RWPE1 (cell line): ENCODE data around the gene THOC5.
"Not testable (repeated sequence)": the region's sequence is repeated elsewhere in the genome, so short reads cannot be mapped to it uniquely, and the experiment has no call there.

Experiments
- CTCF ChIA-PET: fragments of 350-600 bp; sonication (Branson Sonifier 250); formaldehyde crosslinking; extraction: SDS; loops from one replicate; lab custom pipeline; 2021; lab: Yijun Ruan, JAX
- POLR2A ChIA-PET: fragments of 400-600 bp; formaldehyde crosslinking; extraction: SDS; loops from one replicate; lab custom pipeline; 2020; ENCODE audit warnings: antibody characterized with exemption; ENCODE audit not compliant: low non-redundant PET; lab: Yijun Ruan, JAX
- DNase-seq: peaks from one replicate; pipeline ENCODE4 v3.0.0; 2012; ENCODE audit warnings: low spot score
- H3K27ac ChIP-seq: fragments of 450-650 bp; 2 replicates; pipeline ENCODE4 v1.5.1; 2017
- TF ChIP-seq, protein P1 (sequence below): fragments of 450-650 bp; conservative IDR thresholded peaks from 2 replicates; pipeline ENCODE4 v1.5.1; 2017; ENCODE audit warnings: low read depth, mild to moderate bottlenecking

The THOC5 gene

DNA sequence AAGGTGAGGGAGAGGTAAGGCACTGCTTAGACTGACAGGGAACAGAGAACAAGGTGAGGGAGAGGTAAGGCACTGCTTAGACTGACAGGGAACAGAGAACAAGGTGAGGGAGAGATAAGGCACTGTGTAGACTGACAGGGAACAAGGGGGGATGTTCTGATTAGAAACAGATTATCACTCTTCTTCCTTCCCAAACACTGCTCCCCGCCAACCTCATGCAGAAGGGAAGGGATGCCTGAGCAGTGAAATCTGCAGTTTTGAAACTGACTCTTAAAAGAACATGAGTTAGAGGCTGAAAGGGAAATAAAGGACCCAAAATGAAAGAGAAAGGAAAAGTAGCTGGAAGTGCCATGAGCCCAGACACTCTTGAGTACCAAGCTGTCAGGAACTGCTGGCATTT, 43.7 kb downstream of the THOC5 start:
- CTCF ChIA-PET = no interaction called here
- POLR2A ChIA-PET = no interaction called here
- TF ChIP-seq, protein P1, sequence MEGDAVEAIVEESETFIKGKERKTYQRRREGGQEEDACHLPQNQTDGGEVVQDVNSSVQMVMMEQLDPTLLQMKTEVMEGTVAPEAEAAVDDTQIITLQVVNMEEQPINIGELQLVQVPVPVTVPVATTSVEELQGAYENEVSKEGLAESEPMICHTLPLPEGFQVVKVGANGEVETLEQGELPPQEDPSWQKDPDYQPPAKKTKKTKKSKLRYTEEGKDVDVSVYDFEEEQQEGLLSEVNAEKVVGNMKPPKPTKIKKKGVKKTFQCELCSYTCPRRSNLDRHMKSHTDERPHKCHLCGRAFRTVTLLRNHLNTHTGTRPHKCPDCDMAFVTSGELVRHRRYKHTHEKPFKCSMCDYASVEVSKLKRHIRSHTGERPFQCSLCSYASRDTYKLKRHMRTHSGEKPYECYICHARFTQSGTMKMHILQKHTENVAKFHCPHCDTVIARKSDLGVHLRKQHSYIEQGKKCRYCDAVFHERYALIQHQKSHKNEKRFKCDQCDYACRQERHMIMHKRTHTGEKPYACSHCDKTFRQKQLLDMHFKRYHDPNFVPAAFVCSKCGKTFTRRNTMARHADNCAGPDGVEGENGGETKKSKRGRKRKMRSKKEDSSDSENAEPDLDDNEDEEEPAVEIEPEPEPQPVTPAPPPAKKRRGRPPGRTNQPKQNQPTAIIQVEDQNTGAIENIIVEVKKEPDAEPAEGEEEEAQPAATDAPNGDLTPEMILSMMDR = no peak

DNA sequence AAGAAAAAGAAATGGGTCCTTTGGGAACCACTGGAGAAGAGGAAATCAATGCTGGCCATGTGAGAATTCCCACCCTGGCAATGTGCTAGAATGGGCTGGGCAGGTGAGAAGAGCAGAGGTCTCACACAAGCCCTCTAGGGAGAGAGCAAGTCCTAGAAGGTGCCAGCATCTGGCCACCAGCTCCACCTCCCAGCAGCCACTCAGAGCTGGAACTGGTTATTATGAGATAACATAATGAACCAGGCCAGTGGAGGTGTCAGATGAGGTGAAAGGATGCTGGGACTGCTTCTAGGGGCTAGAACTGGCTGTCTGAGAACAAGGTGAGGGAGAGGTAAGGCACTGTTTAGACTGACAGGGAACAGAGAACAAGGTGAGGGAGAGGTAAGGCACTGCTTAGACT, 44.3 kb downstream of the THOC5 start:
- POLR2A ChIA-PET = no interaction called here
- CTCF ChIA-PET = no interaction called here
- no peak for DNase-seq
- H3K27ac ChIP-seq = no peak overlapping the region
- TF ChIP-seq, protein P1 = no peak

More for the DNA sequence above, 43.7 kb downstream of the THOC5 start:
- no peak for DNase-seq
- no peak overlapping the region for H3K27ac ChIP-seq

DNA sequence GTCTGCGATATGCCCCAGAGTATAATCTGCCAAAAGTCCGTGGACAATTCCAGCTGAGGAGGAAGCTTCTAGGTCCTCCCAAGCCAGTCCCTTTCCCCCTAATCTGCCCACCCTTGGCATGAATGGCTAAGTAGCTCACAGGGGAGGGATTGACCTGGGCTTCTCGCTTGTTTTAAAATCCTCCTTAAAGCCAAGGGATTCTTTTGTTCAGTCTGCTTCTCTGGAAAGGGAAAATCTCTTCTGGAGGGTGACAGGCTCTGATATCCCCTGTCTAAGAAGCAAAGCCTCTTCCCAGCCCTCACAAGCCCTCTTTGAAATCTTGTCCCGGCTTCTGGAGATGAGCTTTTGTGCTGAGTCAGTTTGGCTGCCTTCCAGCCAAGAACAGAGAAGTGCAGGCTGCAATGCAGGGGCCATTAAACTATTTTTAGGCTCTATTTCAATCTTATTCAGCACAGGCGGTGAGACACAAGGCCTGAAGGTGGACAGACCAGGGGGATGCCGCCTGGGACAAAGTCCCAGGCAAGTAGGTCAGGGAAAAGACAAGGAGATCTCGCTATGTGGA, 49.7 kb downstream of the THOC5 start:
- peak overlapping the region; percentile 37 for H3K27ac ChIP-seq
- CTCF ChIA-PET = interaction anchor here (0.7 kb wide), 1 partner anchor 33 kb away, joined by 6 read pairs; no protein-coding TSS in a partner anchor
- TF ChIP-seq, protein P1 = no peak
- POLR2A ChIA-PET = no interaction called here
- no peak for DNase-seq

DNA sequence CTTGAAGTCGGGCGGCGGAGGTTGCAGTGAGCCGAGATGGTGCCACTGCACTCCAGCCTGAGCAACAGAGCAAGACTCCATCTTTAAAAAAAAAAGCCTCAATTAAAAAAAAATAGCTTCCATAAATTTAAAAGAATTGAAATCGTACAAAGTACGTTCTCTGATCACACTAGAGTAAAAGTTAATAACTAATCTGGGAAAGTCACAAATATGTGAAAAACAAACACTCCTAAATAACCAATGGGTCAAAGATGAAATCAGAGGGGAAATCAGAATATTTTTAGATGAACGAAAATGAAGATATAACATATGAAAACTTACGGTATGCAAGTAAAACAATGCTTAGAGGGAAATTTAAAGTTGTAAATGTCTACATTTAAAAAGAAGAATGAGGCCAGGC, 53.7 kb downstream of the THOC5 start:
- ChIA-PET POLR2A (no interaction called here), CTCF (no interaction called here)
- TF ChIP-seq, protein P1 = no peak
- no peak for DNase-seq
- H3K27ac ChIP-seq = no peak overlapping the region

DNA sequence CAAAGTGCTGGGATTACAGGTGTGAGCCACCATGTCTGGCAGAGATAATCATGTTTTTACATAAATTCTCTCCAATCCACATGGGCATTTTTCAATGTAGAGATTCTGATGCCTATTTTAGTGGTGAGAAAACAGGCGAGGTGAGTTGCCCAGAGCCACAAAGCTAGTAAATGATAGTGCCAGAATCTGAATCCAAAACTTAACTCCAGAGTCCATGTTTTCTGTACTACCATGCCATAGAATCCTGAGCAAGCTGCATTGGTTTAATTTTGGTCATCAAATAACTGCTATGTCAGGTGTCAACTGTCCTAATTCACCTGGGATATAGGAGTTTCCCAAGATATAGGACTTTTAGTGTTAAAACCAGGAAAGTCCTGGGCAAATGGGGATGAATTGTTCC, 59.9 kb downstream of the THOC5 start:
- ChIA-PET CTCF (no interaction called here), POLR2A (no interaction called here)
- DNase-seq = no peak
- H3K27ac ChIP-seq = no peak overlapping the region
- TF ChIP-seq, protein P1 = no peak

DNA sequence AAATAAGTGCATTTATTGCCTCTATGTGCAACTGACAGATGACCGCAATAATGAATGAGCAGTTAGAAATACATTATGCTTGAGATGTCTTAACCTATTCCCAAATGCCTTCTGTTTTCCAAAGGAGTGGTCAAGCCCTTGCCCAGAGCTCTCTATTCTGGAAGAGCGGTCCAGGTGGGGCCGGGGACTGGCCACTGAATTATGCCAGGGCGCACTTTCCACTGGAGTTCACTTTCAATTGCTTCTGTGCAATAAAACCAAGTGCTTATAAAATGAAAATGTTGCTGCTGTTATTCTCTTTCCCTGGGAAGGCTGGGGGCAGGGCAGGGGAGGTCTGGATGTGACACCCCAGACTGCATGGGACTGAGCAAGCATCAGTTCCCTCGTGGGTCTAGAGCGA, 62.5 kb downstream of the THOC5 start:
- DNase-seq = no peak
- no peak overlapping the region for H3K27ac ChIP-seq
- POLR2A ChIA-PET = no interaction called here
- CTCF ChIA-PET = no interaction called here
- TF ChIP-seq, protein P1 = no peak

DNA sequence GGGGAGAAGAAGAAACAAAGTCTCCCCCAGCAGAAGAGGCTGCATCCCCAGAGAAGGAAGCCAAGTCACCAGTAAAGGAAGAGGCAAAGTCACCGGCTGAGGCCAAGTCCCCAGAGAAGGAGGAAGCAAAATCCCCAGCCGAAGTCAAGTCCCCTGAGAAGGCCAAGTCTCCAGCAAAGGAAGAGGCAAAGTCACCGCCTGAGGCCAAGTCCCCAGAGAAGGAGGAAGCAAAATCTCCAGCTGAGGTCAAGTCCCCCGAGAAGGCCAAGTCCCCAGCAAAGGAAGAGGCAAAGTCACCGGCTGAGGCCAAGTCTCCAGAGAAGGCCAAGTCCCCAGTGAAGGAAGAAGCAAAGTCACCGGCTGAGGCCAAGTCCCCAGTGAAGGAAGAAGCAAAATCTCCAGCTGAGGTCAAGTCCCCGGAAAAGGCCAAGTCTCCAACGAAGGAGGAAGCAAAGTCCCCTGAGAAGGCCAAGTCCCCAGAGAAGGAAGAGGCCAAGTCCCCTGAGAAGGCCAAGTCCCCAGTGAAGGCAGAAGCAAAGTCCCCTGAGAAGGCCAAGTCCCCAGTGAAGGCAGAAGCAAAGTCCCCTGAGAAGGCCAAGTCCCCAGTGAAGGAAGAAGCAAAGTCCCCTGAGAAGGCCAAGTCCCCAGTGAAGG, 64.3 kb downstream of the THOC5 start:
- CTCF ChIA-PET, DNase-seq: not testable (repeated sequence)

More for the DNA sequence above, 64.3 kb downstream of the THOC5 start:
- H3K27ac ChIP-seq, POLR2A ChIA-PET: not testable (repeated sequence)
